Left ventricle myocardium inferior (tissue), 1 donor: ENCODE data around the gene SIT1. TPM values are rescaled to one million over a fixed set of nuclear protein-coding genes. Genes with fewer than 3 reads are reported as not detected.

Experiments
- DNase-seq: peaks from one replicate; pipeline ENCODE4 v3.0.0-alpha.2; 2020
- H3K27ac ChIP-seq: fragments of 200-600 bp; replicated peaks from 2 replicates; pipeline ENCODE4 v1.8.0; 2021
- H3K27me3 ChIP-seq: fragments of 200-600 bp; 2 replicates; pipeline ENCODE4 v1.8.0; 2021; ENCODE audit warnings: low read depth
- H3K36me3 ChIP-seq: fragments of 200-600 bp; 2 replicates; pipeline ENCODE4 v1.8.0; 2021
- H3K4me1 ChIP-seq: fragments of 200-600 bp; 2 replicates; pipeline ENCODE4 v1.8.0; 2021
- H3K4me3 ChIP-seq: fragments of 200-600 bp; 2 replicates; pipeline ENCODE4 v1.8.0; 2021; ENCODE audit warnings: mild to moderate bottlenecking, moderate library complexity
- H3K9me3 ChIP-seq: fragments of 200-600 bp; replicated peaks from 2 replicates; pipeline ENCODE4 v1.8.0; 2021
- CTCF ChIP-seq: fragments of 200-600 bp; IDR thresholded peaks from 2 replicates; pipeline ENCODE4 v1.8.0; 2021; ENCODE audit warnings: antibody characterized with exemption, mild to moderate bottlenecking, borderline replicate concordance
- intact Hi-C: fragments of 100-400 bp; cut with micrococcal nuclease; formaldehyde crosslinking; loops from one replicate; pipeline ENCODE4 v1.11.0; 2022
- total RNA-seq: library from RNA; stranded (reverse); fragmentation: NEBNext Ultra II Directional; extraction: Animal tissue kit (Norgen Biotek cat#: 25700); gene quantifications from one replicate; pipeline ENCODE4 v1.2.1, GENCODE V29; 2021
- donor health status: DM: no; HTN: yes; CAD: no; lungs with severe emphysema.

SIT1 gene
- total RNA-seq, 1 donor from 2014 or later: not detected

GRCh38 chr9:35695943-35696401, 45.2 kb upstream of the SIT1 start:
- DNase-seq: no peak
- no peak for TF ChIP-seq CTCF
- Histone ChIP-seq H3K4me1 (peaks cover 33% of the 10 kb centered on the region), H3K4me3 (no peak overlapping the region), H3K36me3 (peaks cover 55% of the 10 kb centered on the region), H3K27ac (peak overlapping the region; percentile 54), H3K9me3 (no peaks in the 10 kb centered on the region), H3K27me3 (no peaks in the 10 kb centered on the region)
- intact Hi-C loops: no loop called here

GRCh38 chr9:35691757-35692301, 41.1 kb upstream of the SIT1 start:
- H3K9me3 ChIP-seq: no peaks in the 10 kb centered on the region
- DNase-seq: no peak
- H3K27me3 ChIP-seq: no peaks in the 10 kb centered on the region
- no peak for TF ChIP-seq CTCF
- H3K27ac ChIP-seq: peak overlapping the region; percentile 98
- H3K4me1 ChIP-seq: peaks cover 54% of the 10 kb centered on the region
- no peak overlapping the region for H3K4me3 ChIP-seq
- intact Hi-C loops: loop anchor here (5.0 kb wide), 1 partner anchor 35 kb away; the partner anchor contains the start of genes CCDC107 and RMRP
- peaks cover 21% of the 10 kb centered on the region for H3K36me3 ChIP-seq

- H3K9me3 ChIP-seq: no peaks in the 10 kb centered on the region
- no peak for TF ChIP-seq CTCF
- DNase-seq: no peak
- no peaks in the 10 kb centered on the region for H3K27me3 ChIP-seq
- H3K36me3 ChIP-seq: peaks cover 16% of the 10 kb centered on the region
- intact Hi-C loops: loop anchor here (5.0 kb wide), 1 partner anchor 34 kb away; the partner anchor contains the start of genes CCDC107 and RMRP
- peaks cover 54% of the 10 kb centered on the region for H3K4me1 ChIP-seq
- H3K4me3 ChIP-seq: peak overlapping the region; percentile 78
- H3K27ac ChIP-seq: peak overlapping the region; percentile 98
These were observed 40.6 kb upstream of the SIT1 start for GRCh38 chr9:35691334-35691650.

- H3K27me3 ChIP-seq: no peaks in the 10 kb centered on the region
- intact Hi-C loops: loop anchor here (5.0 kb wide), 1 partner anchor 33 kb away; the partner anchor contains the start of genes CCDC107 and RMRP
- H3K9me3 ChIP-seq: no peaks in the 10 kb centered on the region
- DNase-seq: peak; percentile 87
- peak overlapping the region; percentile 98 for H3K27ac ChIP-seq
- peak overlapping the region; percentile 78 for H3K4me3 ChIP-seq
- peaks cover 13% of the 10 kb centered on the region for H3K36me3 ChIP-seq
- TF ChIP-seq CTCF: no peak
- peaks cover 57% of the 10 kb centered on the region for H3K4me1 ChIP-seq
These were observed 40.0 kb upstream of the SIT1 start for GRCh38 chr9:35690614-35691333.

- intact Hi-C loops: loop anchor here (5.0 kb wide), 1 partner anchor 33 kb away; the partner anchor contains the start of genes CCDC107 and RMRP
- Histone ChIP-seq H3K4me1 (peaks cover 62% of the 10 kb centered on the region), H3K9me3 (no peaks in the 10 kb centered on the region), H3K27me3 (no peaks in the 10 kb centered on the region), H3K27ac (peak overlapping the region; percentile 98), H3K4me3 (peak overlapping the region; percentile 78), H3K36me3 (peaks cover 15% of the 10 kb centered on the region)
- TF ChIP-seq CTCF: no peak
- DNase-seq: no peak
These were observed 39.5 kb upstream of the SIT1 start for GRCh38 chr9:35690294-35690613.
